ENCODE results near the gene PANK2. TPM values are rescaled to one million over a fixed set of nuclear protein-coding genes. Genes with fewer than 3 reads are reported as not detected.

The PANK2 gene
- total and polyA plus RNA-seq, 2 experiments from 2014 or later, result 36.1 to 72.0 TPM

- no peak overlapping the region for H3K4me3 ChIP-seq
- no peak for TF ChIP-seq POLR2AphosphoS5 (IDR thresholded peaks at IDR 0.05; ENCODE audit: low read depth)
- TF ChIP-seq, protein P1, sequence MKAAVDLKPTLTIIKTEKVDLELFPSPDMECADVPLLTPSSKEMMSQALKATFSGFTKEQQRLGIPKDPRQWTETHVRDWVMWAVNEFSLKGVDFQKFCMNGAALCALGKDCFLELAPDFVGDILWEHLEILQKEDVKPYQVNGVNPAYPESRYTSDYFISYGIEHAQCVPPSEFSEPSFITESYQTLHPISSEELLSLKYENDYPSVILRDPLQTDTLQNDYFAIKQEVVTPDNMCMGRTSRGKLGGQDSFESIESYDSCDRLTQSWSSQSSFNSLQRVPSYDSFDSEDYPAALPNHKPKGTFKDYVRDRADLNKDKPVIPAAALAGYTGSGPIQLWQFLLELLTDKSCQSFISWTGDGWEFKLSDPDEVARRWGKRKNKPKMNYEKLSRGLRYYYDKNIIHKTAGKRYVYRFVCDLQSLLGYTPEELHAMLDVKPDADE (IDR thresholded peaks at IDR 0.05), result no peak
- TF ChIP-seq NANOG (IDR thresholded peaks at IDR 0.05; ENCODE audit: borderline replicate concordance), result no peak
- TF ChIP-seq ZNF114 (CRISPR knock-in tag; IDR thresholded peaks at IDR 0.05), result no peak
- TF ChIP-seq ZNF462 (CRISPR knock-in tag; IDR thresholded peaks at IDR 0.05), result no peak
- TF ChIP-seq ZNF331 (CRISPR knock-in tag; IDR thresholded peaks at IDR 0.05; ENCODE audit: low read depth), result no peak
- no peak for TF ChIP-seq JUNB (IDR thresholded peaks at IDR 0.05; ENCODE audit: unreplicated experiment)
- TF ChIP-seq EZH2 (IDR thresholded peaks at IDR 0.05; ENCODE audit: low read depth, unreplicated experiment), result no peak
- no peak for TF ChIP-seq CREB1 (CRISPR knock-in tag; IDR thresholded peaks at IDR 0.05; ENCODE audit: low read depth)
- TF ChIP-seq CTCF (conservative IDR thresholded peaks at IDR 0.05; ENCODE audit: low read depth in 2 of 2), result no peak
- no peak for TF ChIP-seq REST (IDR thresholded peaks at IDR 0.05; ENCODE audit: unreplicated experiment)
- no peak for TF ChIP-seq EZH2phosphoT487 (IDR thresholded peaks at IDR 0.05; ENCODE audit: unreplicated experiment)
- TF ChIP-seq STAT1 (IDR thresholded peaks at IDR 0.05; ENCODE audit: unreplicated experiment), result no peak
- Mint-ChIP-seq H3K4me3 (no peak overlapping the region), H3K36me3 (ENCODE audit: low read depth) (peaks cover 29% of the 10 kb centered on the region), H3K9me3 (no peaks in the 10 kb centered on the region), H3K4me1 (peaks cover 27% of the 10 kb centered on the region), H3K27me3 (ENCODE audit: insufficient read depth, low read depth, poor library complexity) (peaks cover 8% of the 10 kb centered on the region), H3K27ac (no peak overlapping the region; the same call in 1 of the 2 replicates)
- peaks cover 100% of the 10 kb centered on the region for H3K79me2 ChIP-seq (replicated peaks; ENCODE audit: insufficient read depth)
- no peak overlapping the region for H3K4me2 ChIP-seq
- H4K20me1 ChIP-seq (replicated peaks; ENCODE audit: insufficient read depth), result peaks cover 96% of the 10 kb centered on the region
- no peak overlapping the region for H3K27ac ChIP-seq (ENCODE audit: low read depth)
- peaks cover 19% of the 10 kb centered on the region for H3K36me3 ChIP-seq (ENCODE audit: insufficient read depth)
- ATAC-seq (no peak), DNase-seq (ENCODE audit: low spot score) (no peak)
- H2AFZ ChIP-seq, result no peak overlapping the region
- no peaks in the 10 kb centered on the region for H3K27me3 ChIP-seq (ENCODE audit: insufficient read depth)
- peaks cover 16% of the 10 kb centered on the region; the same call in 1 of the 2 replicates for H3F3A ChIP-seq (replicated peaks; ENCODE audit: low read depth)
- H3K4me1 ChIP-seq (ENCODE audit: insufficient read depth), result peaks cover 14% of the 10 kb centered on the region
- no peaks in the 10 kb centered on the region for H3K9me2 ChIP-seq (ENCODE audit: insufficient read depth)
Measured at GRCh38 chr20:3904224-3904623, 15.0 kb downstream of the PANK2 start.

Data from GM23338 (cell line).